ENCODE results near the gene ABCA4. TPM values are rescaled to one million over a fixed set of nuclear protein-coding genes. Genes with fewer than 3 reads are reported as not detected.

The ABCA4 gene
- total RNA-seq, 2 donors from 2014 or later: 0.41 to 0.85 TPM

GRCh38 chr1:94110946-94111740 is 9.8 kb downstream of the ABCA4 start:
- TF ChIP-seq POLR2A (IDR thresholded peaks at IDR 0.05) (no peak), CTCF (IDR thresholded peaks at IDR 0.05) (no peak), POLR2AphosphoS5 (IDR thresholded peaks at IDR 0.05) (no peak)
- DNase-seq (ENCODE audit: low spot score): no peak
- Histone ChIP-seq H3K27ac (no peak overlapping the region), H3K27me3 (replicated peaks; ENCODE audit: insufficient read depth) (no peaks in the 10 kb centered on the region), H3K4me3 (no peak overlapping the region), H3K36me3 (no peaks in the 10 kb centered on the region), H3K4me1 (replicated peaks) (no peaks in the 10 kb centered on the region), H3K9me3 (no peaks in the 10 kb centered on the region)
- 90% methylated on average over 10 of the region's 10 CpGs for WGBS
- intact Hi-C loops (cut with DNase I): no loop called here

- no peak for TF ChIP-seq CTCF (IDR thresholded peaks at IDR 0.05)
- no peak for TF ChIP-seq POLR2AphosphoS5 (IDR thresholded peaks at IDR 0.05)
- TF ChIP-seq POLR2A (IDR thresholded peaks at IDR 0.05): no peak
- DNase-seq (ENCODE audit: low spot score): no peak
- 81% methylated on average over 4 of the region's 4 CpGs for WGBS
- Histone ChIP-seq H3K9me3 (no peaks in the 10 kb centered on the region), H3K4me1 (replicated peaks) (no peaks in the 10 kb centered on the region), H3K36me3 (no peaks in the 10 kb centered on the region), H3K27ac (no peak overlapping the region), H3K4me3 (no peak overlapping the region), H3K27me3 (replicated peaks; ENCODE audit: insufficient read depth) (no peaks in the 10 kb centered on the region)
- intact Hi-C loops (cut with DNase I): no loop called here
Observed at GRCh38 chr1:94110021-94110761, 10.8 kb downstream of the ABCA4 start.

- WGBS: 60% methylated on average over 4 of the region's 4 CpGs
- TF ChIP-seq POLR2AphosphoS5 (IDR thresholded peaks at IDR 0.05) (no peak), CTCF (IDR thresholded peaks at IDR 0.05) (no peak), POLR2A (IDR thresholded peaks at IDR 0.05) (no peak)
Observed at GRCh38 chr1:94109478-94109877, 11.5 kb downstream of the ABCA4 start.

GRCh38 chr1:94107141-94107540 is 13.8 kb downstream of the ABCA4 start:
- no peak for TF ChIP-seq CTCF (IDR thresholded peaks at IDR 0.05)
- no peak for TF ChIP-seq POLR2AphosphoS5 (IDR thresholded peaks at IDR 0.05)
- no peak for TF ChIP-seq POLR2A (IDR thresholded peaks at IDR 0.05)
- H3K27ac ChIP-seq: no peak overlapping the region
- H3K4me1 ChIP-seq (replicated peaks): peaks cover 2% of the 10 kb centered on the region
- intact Hi-C loops (cut with DNase I): no loop called here
- H3K9me3 ChIP-seq: no peaks in the 10 kb centered on the region
- no peaks in the 10 kb centered on the region for H3K27me3 ChIP-seq (replicated peaks; ENCODE audit: insufficient read depth)
- no peak for DNase-seq (ENCODE audit: low spot score)
- 96% methylated on average over 6 of the region's 6 CpGs for whole genome bisulfite sequencing
- no peak overlapping the region for H3K4me3 ChIP-seq
- no peaks in the 10 kb centered on the region for H3K36me3 ChIP-seq

More at GRCh38 chr1:94109478-94109877, 11.5 kb downstream of the ABCA4 start:
- Histone ChIP-seq H3K4me1 (replicated peaks) (no peaks in the 10 kb centered on the region), H3K9me3 (no peaks in the 10 kb centered on the region), H3K27me3 (replicated peaks; ENCODE audit: insufficient read depth) (no peaks in the 10 kb centered on the region), H3K4me3 (no peak overlapping the region), H3K27ac (no peak overlapping the region), H3K36me3 (no peaks in the 10 kb centered on the region)
- intact Hi-C loops (cut with DNase I): no loop called here
- no peak for DNase-seq (ENCODE audit: low spot score)
